ENCODE data around the gene SNRNP70. TPM values are rescaled to one million over a fixed set of nuclear protein-coding genes. Genes with fewer than 3 reads are reported as not detected.
A peak's percentile ranks its signal among the peaks of the same experiment; 100 is the strongest.
"Not testable (repeated sequence)": the region's sequence is repeated elsewhere in the genome, so short reads cannot be mapped to it uniquely, and the experiment has no call there.

SNRNP70 gene
- polyA plus RNA-seq, 3 donors from 2014 or later: 42.6 to 84.4 (median 48.8) TPM

DNA sequence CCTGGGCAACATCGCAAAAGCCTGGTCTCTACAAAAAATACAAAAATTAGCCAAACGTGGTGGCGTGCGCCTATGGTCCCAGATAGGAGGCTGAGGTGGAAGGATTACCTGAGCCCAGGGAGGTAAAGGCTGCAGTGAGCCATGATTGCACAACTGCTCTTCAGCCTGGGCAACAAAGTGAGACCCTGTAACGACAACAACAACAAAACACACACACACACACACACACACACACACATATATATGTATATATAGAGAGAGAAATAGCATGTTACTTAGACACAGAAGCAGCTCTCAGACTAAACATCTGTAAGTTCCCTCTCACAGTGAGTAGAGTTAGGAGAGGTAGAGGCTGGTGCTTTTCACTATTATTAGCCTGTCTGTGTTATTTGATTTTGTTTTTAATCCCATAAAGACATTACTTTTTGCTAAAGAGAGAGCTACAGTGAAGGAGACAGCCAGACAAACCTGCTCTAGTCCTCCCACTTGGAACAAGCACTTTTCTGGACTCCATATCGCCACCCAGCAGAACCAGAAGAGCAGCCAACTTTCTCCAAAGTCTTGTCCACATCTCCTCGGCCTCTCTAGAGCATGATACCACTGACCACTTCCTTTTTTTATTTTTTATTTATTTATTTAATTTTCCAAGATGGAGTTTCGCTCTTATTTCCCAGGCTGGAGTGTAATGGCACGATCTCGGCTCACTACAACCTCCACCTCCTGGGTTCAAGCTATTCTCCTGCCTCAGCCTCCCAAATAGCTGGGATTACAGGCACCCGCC, 26.2 kb downstream of the SNRNP70 start:
- peaks cover 15 to 21% of the 10 kb centered on the region in 2 donors for H3K4me1 Mint-ChIP-seq
- H3K4me3 Mint-ChIP-seq: peak overlapping the region in 1 of 5 donors; percentile 26
- H3K36me3 Mint-ChIP-seq: peaks cover 10 to 18% (median 15%) of the 10 kb centered on the region in 3 donors
- peaks cover 5 to 7% (median 6%) of the 10 kb centered on the region in 3 donors for H3K27me3 Mint-ChIP-seq (ENCODE audit: low read depth in 3 of 3)
- no peaks in the 10 kb centered on the region for H3K9me3 Mint-ChIP-seq
- no peak for DNase-seq
- H3K27ac Mint-ChIP-seq: no peak overlapping the region

DNA sequence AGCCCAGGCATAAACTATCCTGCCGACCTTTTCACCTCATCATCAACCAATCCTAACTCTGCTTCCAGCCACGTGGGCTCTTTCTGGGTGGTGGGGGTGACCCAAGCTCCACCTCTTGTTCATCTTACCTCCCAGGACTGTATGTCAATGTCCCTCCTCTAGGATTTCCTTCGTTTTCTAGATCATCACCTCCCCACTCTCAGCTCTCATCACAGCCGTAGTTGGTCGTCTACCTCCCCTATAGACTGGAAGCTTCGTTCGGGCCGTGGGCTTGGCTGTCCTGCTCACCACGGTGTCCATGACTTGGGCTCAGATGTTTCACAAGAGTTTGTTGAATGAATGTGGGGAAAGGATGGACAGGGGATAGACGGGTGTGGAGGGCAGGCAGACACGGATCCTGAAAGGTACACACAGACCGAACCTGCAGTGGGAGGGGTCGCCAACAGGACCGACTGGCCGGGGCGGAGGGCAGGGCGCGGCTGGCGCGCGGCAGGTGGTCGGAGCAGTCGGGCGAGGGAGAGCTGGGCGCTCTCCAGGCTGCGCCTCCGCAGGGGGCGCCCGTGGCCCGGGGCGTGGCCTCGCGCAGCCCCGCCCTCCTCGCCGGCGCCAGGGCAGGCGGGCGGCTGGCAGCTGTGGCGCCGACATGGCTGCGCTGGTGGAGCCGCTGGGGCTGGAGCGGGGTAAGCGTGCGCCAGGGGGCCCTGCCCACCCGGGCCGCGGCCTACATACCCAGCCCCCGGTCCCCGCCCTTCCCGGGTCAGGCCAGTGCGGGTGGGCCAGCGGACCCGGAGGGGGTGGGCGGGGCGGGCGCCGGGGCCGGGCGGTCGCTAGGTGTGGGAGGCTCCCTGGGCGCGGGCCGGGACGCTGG, 28.7 kb downstream of the SNRNP70 start, which contains the start of gene LIN7B:
Gene LIN7B (plus strand): TSS at position 609 of the 868 bp plus-strand sequence. CDS start 35 bp downstream, at position 644.
- H3K4me1 Mint-ChIP-seq: peaks cover 31 to 44% of the 10 kb centered on the region in 2 donors
- H3K27ac Mint-ChIP-seq: peak within 1 kb of the TSS in 5 of 6 donors; percentile 42 to 90 (median 86)
- peak; percentile 80 to 86 (median 86) for DNase-seq
- H3K9me3 Mint-ChIP-seq: no peaks in the 10 kb centered on the region
- H3K27me3 Mint-ChIP-seq (ENCODE audit: low read depth in 3 of 3): peaks cover under 1 to 6% (median 2%) of the 10 kb centered on the region in 3 donors
- H3K4me3 Mint-ChIP-seq: peak within 1 kb of the TSS; percentile 80 to 94 (median 87)
- peaks cover 0 to 2% (median under 1%) of the 10 kb centered on the region in 3 donors for H3K36me3 Mint-ChIP-seq

DNA sequence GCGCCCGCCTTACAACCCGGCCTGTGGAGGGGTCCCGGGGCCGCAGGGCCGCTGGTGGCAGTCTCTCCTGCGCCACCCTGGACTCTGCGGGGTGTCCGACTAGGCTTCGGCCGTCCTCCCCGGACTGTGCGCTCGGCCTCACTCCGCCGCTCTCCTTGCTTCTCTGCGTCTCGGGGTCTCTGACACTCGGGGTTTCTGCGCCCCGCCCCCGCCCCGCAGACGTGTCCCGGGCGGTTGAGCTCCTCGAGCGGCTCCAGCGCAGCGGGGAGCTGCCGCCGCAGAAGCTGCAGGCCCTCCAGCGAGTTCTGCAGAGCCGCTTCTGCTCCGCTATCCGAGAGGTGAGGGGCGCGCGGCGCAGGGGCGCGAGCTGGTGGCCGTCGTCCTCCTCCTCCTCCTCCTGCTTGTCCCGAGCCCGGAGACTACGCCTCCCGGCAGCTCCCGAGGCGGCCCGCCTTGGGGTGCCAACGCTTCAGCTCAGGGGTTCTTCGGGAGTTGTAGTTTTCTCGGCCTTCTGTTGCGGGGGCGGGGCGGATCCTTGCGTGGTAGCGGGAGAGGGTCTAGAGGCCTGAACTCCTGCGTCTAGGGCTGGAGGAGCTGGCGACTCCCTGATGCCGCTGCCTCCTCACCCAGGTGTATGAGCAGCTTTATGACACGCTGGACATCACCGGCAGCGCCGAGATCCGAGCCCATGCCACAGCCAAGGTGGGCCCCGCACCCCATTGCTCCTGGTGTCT, 29.5 kb downstream of the SNRNP70 start:
- Mint-ChIP-seq H3K36me3 (no peaks in the 10 kb centered on the region), H3K9me3 (no peaks in the 10 kb centered on the region), H3K4me3 (peak overlapping the region; percentile 75 to 94 (median 85)), H3K4me1 (peaks cover 31 to 44% of the 10 kb centered on the region in 2 donors), H3K27me3 (ENCODE audit: low read depth in 3 of 3) (peaks cover 0 to 7% (median 2%) of the 10 kb centered on the region in 3 donors), H3K27ac (peak overlapping the region in 3 of 6 donors; percentile 42 to 75 (median 73))
- no peak for DNase-seq

DNA sequence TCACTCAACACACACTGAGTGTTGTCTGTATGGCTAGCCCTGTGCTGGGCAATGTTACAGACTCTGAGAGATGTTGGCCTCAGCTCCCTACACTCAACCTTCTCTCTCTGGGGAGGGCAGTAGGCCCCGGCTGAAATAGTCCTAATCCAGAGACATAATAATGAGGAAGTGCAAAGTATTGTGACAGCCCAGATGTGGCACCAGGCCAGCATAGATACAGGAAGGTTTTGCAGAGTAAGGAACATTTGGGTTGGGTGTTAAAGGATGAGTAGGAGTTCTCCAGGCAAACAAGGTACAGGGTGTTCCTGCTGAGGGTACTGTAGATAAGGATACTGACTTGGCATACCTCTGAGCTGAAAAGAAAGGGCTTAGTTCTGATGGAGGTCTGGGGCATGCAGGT, 31.3 kb downstream of the SNRNP70 start:
- Mint-ChIP-seq H3K9me3 (no peaks in the 10 kb centered on the region), H3K4me1 (peaks cover 39 to 51% of the 10 kb centered on the region in 2 donors), H3K27me3 (ENCODE audit: low read depth in 3 of 3) (peaks cover 2 to 7% (median 2%) of the 10 kb centered on the region in 3 donors), H3K36me3 (no peaks in the 10 kb centered on the region), H3K27ac (peak overlapping the region in 5 of 6 donors; percentile 11 to 75 (median 53)), H3K4me3 (peak overlapping the region; percentile 56 to 72 (median 67))
- DNase-seq: no peak

DNA sequence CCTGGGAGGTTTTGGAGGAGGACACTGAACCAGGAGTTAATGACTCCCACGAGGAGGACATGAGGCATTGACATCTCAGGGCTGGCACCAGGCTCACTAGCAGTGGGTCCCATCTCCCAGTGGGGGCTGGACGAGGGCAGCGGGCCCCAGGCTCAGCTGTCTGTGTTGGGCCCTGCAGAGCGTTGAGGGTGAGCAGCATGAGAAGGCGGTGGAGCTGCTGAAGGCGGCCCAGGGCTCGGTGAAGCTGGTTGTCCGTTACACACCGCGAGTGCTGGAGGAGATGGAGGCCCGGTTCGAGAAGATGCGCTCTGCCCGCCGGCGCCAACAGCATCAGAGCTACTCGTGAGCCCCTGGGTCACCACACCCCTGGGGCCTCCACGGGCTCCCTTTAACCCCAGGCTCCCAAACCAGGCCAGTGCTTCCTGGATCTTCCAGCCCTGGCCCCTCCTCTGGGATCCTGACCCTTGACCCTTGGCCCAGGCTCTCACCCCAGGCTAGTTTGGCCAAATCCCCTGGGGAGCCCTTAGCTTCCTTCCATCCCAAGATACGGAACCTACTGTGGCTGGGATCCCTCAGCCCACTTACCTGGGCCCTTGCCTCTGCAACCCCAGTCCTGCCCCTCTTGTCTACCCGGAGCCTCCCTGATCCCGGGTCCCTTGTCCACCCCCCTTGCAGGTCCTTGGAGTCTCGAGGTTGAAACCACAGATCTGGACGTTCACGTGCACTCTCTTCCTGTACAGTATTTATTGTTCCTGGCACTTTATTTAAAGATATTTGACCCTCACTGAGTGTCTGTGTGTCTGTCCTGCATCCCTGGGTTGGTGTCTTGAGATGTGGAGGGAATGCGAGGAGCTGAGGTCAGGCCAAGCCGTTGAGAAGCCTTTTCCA, 32.7 kb downstream of the SNRNP70 start:
- Mint-ChIP-seq H3K27ac (peak overlapping the region; percentile 87 to 94 (median 92)), H3K4me1 (peaks cover 39 to 51% of the 10 kb centered on the region in 2 donors), H3K36me3 (peaks cover 0 to 3% (median 0%) of the 10 kb centered on the region in 3 donors), H3K4me3 (peak overlapping the region; percentile 85 to 90 (median 88)), H3K27me3 (ENCODE audit: low read depth in 3 of 3) (peaks cover 2 to 7% (median 2%) of the 10 kb centered on the region in 3 donors), H3K9me3 (no peaks in the 10 kb centered on the region)
- DNase-seq: no peak

DNA sequence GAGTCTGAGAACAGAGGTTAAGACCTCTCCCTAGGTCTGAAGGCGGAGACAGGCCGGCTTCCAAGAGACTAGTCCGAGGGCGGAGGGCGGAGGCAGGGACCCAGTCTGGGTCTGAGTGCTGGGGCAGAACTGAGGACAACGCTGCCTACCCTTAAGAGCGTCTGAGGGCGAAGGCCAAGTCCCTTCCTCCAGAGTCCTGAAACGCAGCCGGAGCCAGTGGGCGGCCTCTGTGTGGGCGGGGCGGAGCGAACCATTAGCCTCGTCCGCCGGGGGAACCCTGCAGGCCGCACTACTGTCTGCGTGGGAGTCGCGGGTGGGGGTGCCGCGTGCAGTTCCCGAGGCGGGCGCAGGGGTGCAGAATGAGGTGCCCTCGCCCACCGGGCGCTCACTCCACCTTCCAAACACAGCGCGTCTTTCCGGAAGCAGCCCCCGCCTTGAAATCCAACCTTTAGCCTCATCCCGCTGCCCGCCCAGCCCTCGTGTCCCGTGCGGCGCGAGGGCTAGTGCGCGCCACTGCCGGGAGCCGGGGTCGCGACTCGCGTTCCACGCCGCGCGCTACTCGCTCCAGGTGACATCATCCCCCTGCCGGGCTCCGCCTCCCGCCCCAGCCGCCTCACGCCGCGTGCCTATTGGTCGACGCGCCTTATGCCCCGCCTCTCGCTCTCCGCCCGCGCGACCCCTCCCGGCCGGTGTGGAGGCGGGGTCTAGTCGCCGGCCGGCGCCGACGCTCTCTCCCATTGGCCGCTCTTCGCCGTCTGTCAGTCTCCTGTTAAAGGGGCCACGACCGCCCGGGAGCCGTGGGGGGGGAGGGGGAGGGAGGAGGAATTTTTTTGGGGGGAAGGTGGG, 33.5 kb downstream of the SNRNP70 start, which contains the start of gene C19orf73:
Gene C19orf73 (minus strand): TSS at position 579 of the 846 bp plus-strand sequence. CDS start 121 bp downstream, at position 458.
- Mint-ChIP-seq H3K4me3 (peak within 1 kb of the TSS; percentile 85 to 90 (median 88)), H3K27ac (peak within 1 kb of the TSS; percentile 87 to 94 (median 92)), H3K9me3 (no peaks in the 10 kb centered on the region), H3K4me1 (peaks cover 32 to 44% of the 10 kb centered on the region in 2 donors), H3K27me3 (ENCODE audit: low read depth in 3 of 3) (peaks cover 2 to 10% (median 2%) of the 10 kb centered on the region in 3 donors), H3K36me3 (peaks cover 0 to 3% (median 0%) of the 10 kb centered on the region in 3 donors)
- DNase-seq: peak; percentile 97 to 98 (median 98)

DNA sequence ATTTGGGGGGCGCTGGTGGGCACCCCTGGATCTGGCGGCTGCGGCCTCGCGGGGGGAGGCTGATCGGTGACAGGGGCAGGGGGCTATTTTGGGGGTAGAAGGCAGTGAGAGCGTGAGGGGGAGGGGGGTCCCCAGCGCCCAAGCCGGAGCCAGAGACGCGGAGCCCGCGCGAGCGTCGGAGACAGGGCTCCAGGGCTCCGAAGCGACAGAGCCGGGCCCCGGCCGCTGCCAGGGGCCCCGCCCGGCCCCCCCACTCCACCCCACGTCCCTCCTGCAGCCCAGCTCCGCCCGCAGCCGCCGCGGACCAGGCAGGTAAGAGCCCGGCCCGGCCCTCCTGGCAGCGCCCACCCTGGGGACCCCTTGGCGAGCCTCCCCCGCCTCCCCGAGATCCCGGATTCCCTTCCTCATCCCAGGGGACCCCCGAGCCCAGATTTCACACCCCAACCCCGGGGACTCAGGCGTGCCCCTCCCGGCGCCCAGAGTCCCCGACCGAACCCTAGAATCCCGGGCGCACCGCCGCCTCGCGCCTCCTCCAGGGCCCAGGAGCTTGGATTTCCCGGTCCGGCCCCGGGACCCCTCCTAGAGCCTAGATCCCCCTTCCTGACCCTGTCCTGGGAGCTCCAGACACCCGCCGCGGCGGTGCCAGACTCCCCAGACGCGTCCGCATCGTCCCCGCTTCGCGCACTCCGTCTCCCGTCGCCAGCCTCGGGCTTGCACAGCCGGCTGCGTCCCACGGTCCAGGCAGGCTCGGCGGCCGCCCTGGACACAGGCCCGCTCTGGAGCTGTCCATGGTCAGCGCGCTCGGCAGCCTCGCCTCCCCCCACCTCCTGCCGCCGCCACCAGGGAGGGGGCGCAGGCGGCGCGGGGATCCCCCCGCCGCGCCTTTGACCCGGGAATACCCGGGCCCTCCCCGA, 34.4 kb downstream of the SNRNP70 start, which contains the start of gene PPFIA3:
Gene PPFIA3 (plus strand): TSS at position 134 of the 914 bp plus-strand sequence. CDS start 8,330 bp downstream, outside the sequence.
- DNase-seq: peak in 1 of 3 donors; percentile 25
- Mint-ChIP-seq H3K27ac (peak within 1 kb of the TSS; percentile 87 to 94 (median 92)), H3K4me1 (peaks cover 29 to 40% of the 10 kb centered on the region in 2 donors), H3K4me3 (peak within 1 kb of the TSS; percentile 85 to 90 (median 88)), H3K36me3 (peaks cover 0 to 3% (median 0%) of the 10 kb centered on the region in 3 donors), H3K9me3 (no peaks in the 10 kb centered on the region), H3K27me3 (ENCODE audit: low read depth in 3 of 3) (peaks cover 2 to 12% (median 2%) of the 10 kb centered on the region in 3 donors)

DNA sequence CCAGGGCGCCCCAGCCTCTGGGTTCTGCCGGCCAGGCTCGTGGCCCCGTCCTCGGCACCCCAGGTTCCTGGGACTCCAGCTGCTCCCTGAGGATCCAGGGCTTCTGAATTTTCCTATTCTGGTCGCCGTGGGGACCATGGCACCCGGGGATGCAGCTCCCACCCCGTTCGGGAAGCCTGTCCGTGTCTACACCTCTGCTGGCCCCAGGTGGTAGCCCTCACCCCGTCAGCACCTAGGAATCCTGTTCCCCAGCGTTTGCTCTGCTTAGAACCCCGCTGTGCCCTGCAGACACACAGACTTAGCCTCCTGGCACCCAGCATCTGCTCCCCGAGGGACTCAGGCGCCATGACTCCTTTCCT, 35.1 kb downstream of the SNRNP70 start:
- DNase-seq: no peak
- Mint-ChIP-seq H3K4me1 (peaks cover 25 to 36% of the 10 kb centered on the region in 2 donors), H3K4me3 (peak overlapping the region; percentile 69 to 84 (median 74)), H3K27ac (peak overlapping the region in 2 of 6 donors; percentile 25 to 27), H3K9me3 (no peaks in the 10 kb centered on the region), H3K27me3 (ENCODE audit: low read depth in 3 of 3) (peaks cover under 1 to 12% (median 2%) of the 10 kb centered on the region in 3 donors), H3K36me3 (peaks cover 0 to 3% (median 0%) of the 10 kb centered on the region in 3 donors)

DNA sequence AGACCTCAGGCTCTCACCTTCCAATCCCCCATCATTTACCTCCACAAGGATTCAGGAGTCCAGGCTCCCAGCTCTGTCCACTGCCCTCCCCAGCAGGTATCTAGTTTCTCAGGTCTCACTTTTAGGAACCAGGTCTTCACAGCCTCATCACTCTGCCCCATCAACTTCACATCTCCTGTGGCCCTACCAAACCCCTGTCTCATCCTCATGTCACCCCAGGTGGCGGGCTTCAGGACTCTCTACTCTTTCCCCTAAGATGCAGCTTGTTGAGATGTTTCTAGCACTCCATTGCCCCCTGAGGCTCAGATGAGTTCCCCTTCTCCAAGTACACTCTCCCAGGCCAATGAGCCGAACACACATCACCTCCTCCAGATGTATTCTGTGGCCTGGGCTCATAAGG, 35.6 kb downstream of the SNRNP70 start:
- DNase-seq: no peak
- peak overlapping the region in 2 of 6 donors; percentile 25 to 27 for H3K27ac Mint-ChIP-seq
- peaks cover 0 to 3% (median 0%) of the 10 kb centered on the region in 3 donors for H3K36me3 Mint-ChIP-seq

DNA sequence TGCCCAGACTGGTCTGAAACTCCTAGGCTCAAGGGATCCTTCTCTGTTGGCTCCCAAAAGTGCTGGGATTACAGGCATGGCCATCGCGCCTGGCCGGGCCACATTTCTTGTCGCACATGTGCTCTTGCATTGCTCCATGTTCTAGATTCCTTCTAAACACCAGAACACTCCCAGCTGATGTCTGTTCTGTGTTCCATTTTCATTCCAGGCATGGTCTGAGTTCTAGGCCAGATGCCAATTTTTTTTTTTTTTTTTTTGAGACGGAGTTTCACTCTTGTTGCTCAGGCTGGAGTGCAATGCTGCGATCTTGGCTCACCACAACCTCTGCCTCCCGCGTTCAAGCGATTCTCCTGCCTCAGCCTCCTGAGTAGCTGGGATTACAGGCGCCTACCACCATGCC, 36.6 kb downstream of the SNRNP70 start:
- peaks cover 22 to 26% of the 10 kb centered on the region in 2 donors for H3K4me1 Mint-ChIP-seq
- H3K4me3 Mint-ChIP-seq: peak overlapping the region in 1 of 5 donors; percentile 25
- peaks cover 0 to 12% (median 2%) of the 10 kb centered on the region in 3 donors for H3K27me3 Mint-ChIP-seq (ENCODE audit: low read depth in 3 of 3)
- DNase-seq, H3K9me3 Mint-ChIP-seq, H3K27ac Mint-ChIP-seq, H3K36me3 Mint-ChIP-seq: not testable (repeated sequence)

More for the DNA sequence above, 35.6 kb downstream of the SNRNP70 start:
- Mint-ChIP-seq H3K4me1 (peaks cover 25 to 34% of the 10 kb centered on the region in 2 donors), H3K9me3 (no peaks in the 10 kb centered on the region), H3K27me3 (ENCODE audit: low read depth in 3 of 3) (peaks cover 0 to 12% (median 2%) of the 10 kb centered on the region in 3 donors), H3K4me3 (peak overlapping the region; percentile 69 to 84 (median 74))

All from immature natural killer cell (primary cell).